CD4-positive, alpha-beta T cell treated with Interleukin-15 for 4 hours (primary cell): ENCODE data around the gene PLSCR2.
"Not testable (repeated sequence)": the region's sequence is repeated elsewhere in the genome, so short reads cannot be mapped to it uniquely, and the experiment has no call there.

ENCODE experiments used
- DNase-seq: peaks from one replicate; pipeline ENCODE4 v3.0.0-alpha.2; 2020; ENCODE audit warnings: low spot score

PLSCR2 gene

GRCh38 chr3:146469150-146470017, at the start of gene PLSCR2:
Gene PLSCR2, minus strand, starts transcription at chr3:146469561. Its CDS starts 9,657 bp downstream, at chr3:146459904.
- DNase-seq: peak; percentile 62

GRCh38 chr3:146517684-146518435, 48.5 kb upstream of the PLSCR2 start:
- DNase-seq: no peak

- DNase-seq: no peak
Observed at GRCh38 chr3:146513386-146514051, 44.2 kb upstream of the PLSCR2 start.

GRCh38 chr3:146511402-146512134, 42.2 kb upstream of the PLSCR2 start:
- DNase-seq: no peak

- no peak for DNase-seq
Observed at GRCh38 chr3:146507331-146508120, 38.2 kb upstream of the PLSCR2 start.

GRCh38 chr3:146505516-146505915, 36.2 kb upstream of the PLSCR2 start:
- no peak for DNase-seq

GRCh38 chr3:146504498-146505197, 35.3 kb upstream of the PLSCR2 start:
- no peak for DNase-seq

- DNase-seq: no peak
Observed at GRCh38 chr3:146503461-146504202, 34.3 kb upstream of the PLSCR2 start.

- no peak for DNase-seq
Observed at GRCh38 chr3:146502887-146503460, 33.6 kb upstream of the PLSCR2 start.

- no peak for DNase-seq
Observed at GRCh38 chr3:146501752-146502151, 32.4 kb upstream of the PLSCR2 start.

GRCh38 chr3:146499701-146500100, 30.3 kb upstream of the PLSCR2 start:
- DNase-seq: no peak

GRCh38 chr3:146498002-146498736, 28.8 kb upstream of the PLSCR2 start:
- no peak for DNase-seq

GRCh38 chr3:146497145-146497843, 27.9 kb upstream of the PLSCR2 start:
- DNase-seq: not testable (repeated sequence)

- no peak for DNase-seq
Observed at GRCh38 chr3:146496726-146497125, 27.4 kb upstream of the PLSCR2 start.

GRCh38 chr3:146496251-146496650, 26.9 kb upstream of the PLSCR2 start:
- DNase-seq: no peak

- DNase-seq: no peak
Observed at GRCh38 chr3:146493761-146494160, 24.4 kb upstream of the PLSCR2 start.

GRCh38 chr3:146493221-146493620, 23.9 kb upstream of the PLSCR2 start:
- no peak for DNase-seq

- no peak for DNase-seq
Observed at GRCh38 chr3:146491303-146491702, 21.9 kb upstream of the PLSCR2 start.
